ENCODE data around the gene HTR1D.
"Not testable (repeated sequence)": the region's sequence is repeated elsewhere in the genome, so short reads cannot be mapped to it uniquely, and the experiment has no call there.

The HTR1D gene

GRCh38 chr1:23216771-23217420 lies 406 bp downstream of the HTR1D start:
- peak; percentile 58 for DNase-seq
- peak; percentile 22 for ATAC-seq

GRCh38 chr1:23215751-23216449 lies 1.4 kb downstream of the HTR1D start:
- ATAC-seq (no peak), DNase-seq (no peak)

GRCh38 chr1:23215291-23215690 lies 2.0 kb downstream of the HTR1D start:
- ATAC-seq (no peak), DNase-seq (no peak)

- no peak for DNase-seq
- ATAC-seq = no peak
These were observed 2.7 kb downstream of the HTR1D start for GRCh38 chr1:23214640-23215039.

- DNase-seq = no peak
- ATAC-seq = no peak
These were observed 5.3 kb downstream of the HTR1D start for GRCh38 chr1:23211955-23212354.

GRCh38 chr1:23210963-23211362 lies 6.3 kb downstream of the HTR1D start:
- DNase-seq = no peak
- ATAC-seq = no peak

GRCh38 chr1:23210351-23210785 lies 6.9 kb downstream of the HTR1D start:
- no peak for DNase-seq
- no peak for ATAC-seq

- ATAC-seq (no peak), DNase-seq (no peak)
These were observed 7.5 kb downstream of the HTR1D start for GRCh38 chr1:23209770-23210169.

- no peak for ATAC-seq
- DNase-seq = no peak
These were observed 8.8 kb downstream of the HTR1D start for GRCh38 chr1:23208527-23208926.

- ATAC-seq, DNase-seq: not testable (repeated sequence)
These were observed 9.6 kb downstream of the HTR1D start for GRCh38 chr1:23207733-23208132.

GRCh38 chr1:23202263-23202749 lies 15.0 kb downstream of the HTR1D start:
- DNase-seq (no peak), ATAC-seq (no peak)

GRCh38 chr1:23200883-23201282 lies 16.4 kb downstream of the HTR1D start:
- ATAC-seq = no peak
- no peak for DNase-seq

GRCh38 chr1:23198373-23198772 lies 18.9 kb downstream of the HTR1D start:
- DNase-seq (no peak), ATAC-seq (no peak)

GRCh38 chr1:23196627-23197328 lies 20.5 kb downstream of the HTR1D start:
- DNase-seq = no peak
- no peak for ATAC-seq

GRCh38 chr1:23194119-23194984 lies 22.9 kb downstream of the HTR1D start:
- DNase-seq (no peak), ATAC-seq (no peak)

GRCh38 chr1:23193391-23194118 lies 23.7 kb downstream of the HTR1D start:
- peak; percentile 28 for ATAC-seq
- no peak for DNase-seq

- DNase-seq = no peak
- no peak for ATAC-seq
These were observed 26.1 kb downstream of the HTR1D start for GRCh38 chr1:23191199-23191598.

GRCh38 chr1:23188936-23189452 lies 28.3 kb downstream of the HTR1D start:
- DNase-seq, ATAC-seq: not testable (repeated sequence)

- no peak for DNase-seq
These were observed 28.8 kb downstream of the HTR1D start for GRCh38 chr1:23188434-23188884.

GRCh38 chr1:23187637-23188036 lies 29.7 kb downstream of the HTR1D start:
- peak; percentile 36 for ATAC-seq
- no peak for DNase-seq

More at GRCh38 chr1:23188434-23188884, 28.8 kb downstream of the HTR1D start:
- ATAC-seq = no peak

- no peak for ATAC-seq
- no peak for DNase-seq
These were observed 31.9 kb downstream of the HTR1D start for GRCh38 chr1:23185381-23185780.

All from stimulated activated naive CD8-positive, alpha-beta T cell treated with anti-CD3 and anti-CD28 coated beads, Interleukin-15, Interleukin-2, amounts not matched to agents 100 U/mL and 50 U/mL, for 24 hours (primary cell).